Astrocyte (in vitro differentiated cells and primary cell): ENCODE data around the gene KIF3C. TPM values are rescaled to one million over a fixed set of nuclear protein-coding genes. Genes with fewer than 3 reads are reported as not detected.
A peak's percentile ranks its signal among the peaks of the same experiment; 100 is the strongest.

Source experiments
- DNase-seq: peaks from one replicate; pipeline ENCODE4 v3.0.0-alpha.2; 2010; ENCODE audit warnings: low read depth
- FAIRE-seq: peaks from 2 replicates; lab custom pipeline; 2011; peaks lifted over from hg19 to GRCh38; lab: Jason Lieb, UNC
- H2AFZ ChIP-seq: 2 replicates; pipeline ENCODE4 v1.6.0; 2012; ENCODE audit warnings: low read depth, low read length, inconsistent platforms
- H3K27ac ChIP-seq: 2 replicates; pipeline ENCODE4 v1.5.1; 2011; ENCODE audit warnings: low read depth, low read length, inconsistent platforms
- H3K27me3 ChIP-seq: 2 replicates; pipeline ENCODE4 v1.6.0; 2011; ENCODE audit warnings: low read length, inconsistent platforms; ENCODE audit not compliant: insufficient read depth
- H3K36me3 ChIP-seq: 2 replicates; pipeline ENCODE4 v1.5.1; 2011; ENCODE audit warnings: low read length, inconsistent platforms; ENCODE audit not compliant: insufficient read depth
- H3K4me1 ChIP-seq: 2 replicates; pipeline ENCODE4 v1.5.1; 2011; ENCODE audit warnings: low read length, inconsistent platforms; ENCODE audit not compliant: insufficient read depth
- H3K4me2 ChIP-seq: 2 replicates; pipeline ENCODE4 v1.6.0; 2012; ENCODE audit warnings: low read length, inconsistent platforms
- H3K4me3 ChIP-seq: 2 replicates; pipeline ENCODE4 v1.5.1; 2011; ENCODE audit warnings: low read depth, mild to moderate bottlenecking, low read length, inconsistent platforms; ENCODE audit not compliant: insufficient read depth
- H3K79me2 ChIP-seq: 2 replicates; pipeline ENCODE4 v1.6.0; 2012; ENCODE audit warnings: mild to moderate bottlenecking, low read length, inconsistent platforms; ENCODE audit not compliant: insufficient read depth
- H3K9ac ChIP-seq: 2 replicates; pipeline ENCODE4 v1.6.0; 2012; ENCODE audit warnings: mild to moderate bottlenecking, low read length, inconsistent platforms
- H3K9me3 ChIP-seq: 2 replicates; pipeline ENCODE4 v1.5.1; 2012; ENCODE audit warnings: low read depth, mild to moderate bottlenecking, low read length, inconsistent platforms; ENCODE audit not compliant: insufficient read depth
- H4K20me1 ChIP-seq: 2 replicates; pipeline ENCODE4 v1.6.0; 2012; ENCODE audit warnings: low read length, inconsistent platforms; ENCODE audit not compliant: insufficient read depth
- H3K27ac Mint-ChIP-seq: one replicate; pipeline ENCODE4 v1.8.0; 2021; ENCODE audit warnings: mild to moderate bottlenecking, mixed read lengths; ENCODE audit not compliant: unreplicated experiment
- H3K27me3 Mint-ChIP-seq: one replicate; pipeline ENCODE4 v1.8.0; 2021; ENCODE audit warnings: low read depth, mixed read lengths; ENCODE audit not compliant: unreplicated experiment
- H3K36me3 Mint-ChIP-seq: one replicate; pipeline ENCODE4 v1.8.0; 2021; ENCODE audit warnings: low read depth, mixed read lengths; ENCODE audit not compliant: unreplicated experiment
- H3K4me1 Mint-ChIP-seq: one replicate; pipeline ENCODE4 v1.8.0; 2021; ENCODE audit warnings: low read depth, mixed read lengths; ENCODE audit not compliant: unreplicated experiment
- H3K4me3 Mint-ChIP-seq: one replicate; pipeline ENCODE4 v1.8.0; 2021; ENCODE audit warnings: mild to moderate bottlenecking, moderate library complexity, mixed read lengths; ENCODE audit not compliant: unreplicated experiment
- H3K9me3 Mint-ChIP-seq: one replicate; pipeline ENCODE4 v1.8.0; 2021; ENCODE audit warnings: mild to moderate bottlenecking, mixed read lengths; ENCODE audit not compliant: unreplicated experiment
- EZH2 ChIP-seq: IDR thresholded peaks from 2 replicates; pipeline ENCODE4 v1.6.1; 2012; ENCODE audit warnings: mild to moderate bottlenecking, low read length, inconsistent platforms; ENCODE audit not compliant: insufficient read depth
- total RNA-seq: library from RNA; stranded (reverse); gene quantifications from 2 replicates; pipeline ENCODE4 v1.2.1, GENCODE V29; 2021
- TF ChIP-seq, protein P1 (sequence below): IDR thresholded peaks from 2 replicates; pipeline ENCODE4 v1.5.1; 2011; ENCODE audit warnings: low read depth, mild to moderate bottlenecking, inconsistent platforms, low read length, moderate library complexity; ENCODE audit not compliant: insufficient read depth

Gene KIF3C
- total RNA-seq, 1 donor from 2014 or later: 38.7 TPM

DNA sequence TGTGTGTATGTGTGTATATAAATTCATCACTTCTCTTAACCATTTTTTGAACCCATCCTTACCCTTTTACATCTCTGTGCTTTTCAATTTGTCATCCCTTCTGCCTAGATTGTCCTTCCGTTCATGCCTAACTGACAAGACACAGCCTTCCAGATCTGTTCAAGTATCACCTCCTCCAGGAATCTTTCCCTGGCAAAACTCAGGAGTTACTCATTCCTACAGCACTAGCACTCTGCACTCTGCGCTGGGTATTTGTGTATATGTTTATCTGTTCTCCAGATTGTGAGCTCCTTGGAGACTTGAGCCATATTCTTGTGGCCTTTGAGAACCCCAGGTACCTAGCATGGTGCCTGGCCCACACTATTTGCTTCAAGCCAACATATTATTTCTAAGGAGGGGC, 77.2 kb downstream of the KIF3C start:
- Mint-ChIP-seq H3K27me3 (no peaks in the 10 kb centered on the region), H3K27ac (no peak overlapping the region), H3K4me1 (no peaks in the 10 kb centered on the region), H3K9me3 (no peaks in the 10 kb centered on the region), H3K4me3 (no peak overlapping the region), H3K36me3 (no peaks in the 10 kb centered on the region)
- no peak overlapping the region for H2AFZ ChIP-seq
- no peak overlapping the region for H3K4me3 ChIP-seq
- no peaks in the 10 kb centered on the region for H3K36me3 ChIP-seq
- H3K27me3 ChIP-seq: no peaks in the 10 kb centered on the region
- no peak overlapping the region for H3K9ac ChIP-seq
- no peak overlapping the region for H3K4me2 ChIP-seq
- no peaks in the 10 kb centered on the region for H4K20me1 ChIP-seq
- H3K4me1 ChIP-seq: no peaks in the 10 kb centered on the region
- TF ChIP-seq, protein P1, sequence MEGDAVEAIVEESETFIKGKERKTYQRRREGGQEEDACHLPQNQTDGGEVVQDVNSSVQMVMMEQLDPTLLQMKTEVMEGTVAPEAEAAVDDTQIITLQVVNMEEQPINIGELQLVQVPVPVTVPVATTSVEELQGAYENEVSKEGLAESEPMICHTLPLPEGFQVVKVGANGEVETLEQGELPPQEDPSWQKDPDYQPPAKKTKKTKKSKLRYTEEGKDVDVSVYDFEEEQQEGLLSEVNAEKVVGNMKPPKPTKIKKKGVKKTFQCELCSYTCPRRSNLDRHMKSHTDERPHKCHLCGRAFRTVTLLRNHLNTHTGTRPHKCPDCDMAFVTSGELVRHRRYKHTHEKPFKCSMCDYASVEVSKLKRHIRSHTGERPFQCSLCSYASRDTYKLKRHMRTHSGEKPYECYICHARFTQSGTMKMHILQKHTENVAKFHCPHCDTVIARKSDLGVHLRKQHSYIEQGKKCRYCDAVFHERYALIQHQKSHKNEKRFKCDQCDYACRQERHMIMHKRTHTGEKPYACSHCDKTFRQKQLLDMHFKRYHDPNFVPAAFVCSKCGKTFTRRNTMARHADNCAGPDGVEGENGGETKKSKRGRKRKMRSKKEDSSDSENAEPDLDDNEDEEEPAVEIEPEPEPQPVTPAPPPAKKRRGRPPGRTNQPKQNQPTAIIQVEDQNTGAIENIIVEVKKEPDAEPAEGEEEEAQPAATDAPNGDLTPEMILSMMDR: no peak
- TF ChIP-seq EZH2: no peak
- no peaks in the 10 kb centered on the region for H3K79me2 ChIP-seq
- DNase-seq (no peak), FAIRE-seq (no peak)
- H3K9me3 ChIP-seq: no peaks in the 10 kb centered on the region
- no peak overlapping the region for H3K27ac ChIP-seq

GRCh38 chr2:25903216-25903776, 79.0 kb downstream of the KIF3C start:
- TF ChIP-seq EZH2: no peak
- TF ChIP-seq, protein P1: no peak
- Histone ChIP-seq H3K4me2 (no peak overlapping the region), H3K27me3 (no peaks in the 10 kb centered on the region), H3K4me3 (no peak overlapping the region), H2AFZ (no peak overlapping the region), H3K9me3 (no peaks in the 10 kb centered on the region), H3K27ac (no peak overlapping the region), H3K36me3 (no peaks in the 10 kb centered on the region), H3K79me2 (no peaks in the 10 kb centered on the region), H3K4me1 (no peaks in the 10 kb centered on the region), H4K20me1 (no peaks in the 10 kb centered on the region), H3K9ac (no peak overlapping the region)
- no peaks in the 10 kb centered on the region for H3K36me3 Mint-ChIP-seq
- H3K27me3 Mint-ChIP-seq: no peaks in the 10 kb centered on the region
- DNase-seq (no peak), FAIRE-seq (no peak)
- H3K27ac Mint-ChIP-seq: peak overlapping the region; percentile 12
- no peak overlapping the region for H3K4me3 Mint-ChIP-seq
- H3K4me1 Mint-ChIP-seq: peaks cover 4% of the 10 kb centered on the region
- H3K9me3 Mint-ChIP-seq: no peaks in the 10 kb centered on the region

DNA sequence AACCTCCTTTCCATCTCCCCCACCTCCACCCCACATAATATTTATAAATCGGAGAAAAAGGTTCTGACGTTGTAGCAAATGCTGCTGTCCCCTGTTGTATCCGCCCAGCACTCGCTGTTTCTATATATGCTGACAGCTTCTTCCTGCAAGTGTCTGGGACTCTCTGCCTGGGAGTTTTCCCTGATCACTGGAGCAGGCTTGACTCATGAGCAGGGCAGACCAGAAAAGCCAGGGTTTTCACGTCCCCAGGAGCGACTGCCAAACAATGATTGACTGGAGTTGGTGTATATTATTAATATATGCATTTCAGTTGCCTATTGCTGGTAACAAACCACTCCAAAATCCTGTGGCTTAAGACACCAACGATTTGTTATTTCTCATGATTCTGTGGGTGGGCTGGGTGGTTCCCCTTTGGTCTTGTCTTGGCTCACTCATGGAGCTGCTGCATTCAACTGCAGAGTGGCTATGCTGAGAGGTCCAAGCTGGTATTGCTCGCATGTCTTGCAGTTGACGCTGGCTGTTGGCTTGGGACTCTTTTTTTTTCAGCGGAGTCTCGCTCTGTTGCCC, 82.8 kb downstream of the KIF3C start:
- H3K9me3 ChIP-seq: no peaks in the 10 kb centered on the region
- no peak overlapping the region for H3K9ac ChIP-seq
- H3K36me3 ChIP-seq: no peaks in the 10 kb centered on the region
- H3K36me3 Mint-ChIP-seq: no peaks in the 10 kb centered on the region
- no peak for TF ChIP-seq EZH2
- TF ChIP-seq, protein P1: no peak
- no peak overlapping the region for H2AFZ ChIP-seq
- no peak overlapping the region for H3K4me3 Mint-ChIP-seq
- DNase-seq (no peak), FAIRE-seq (no peak)
- no peaks in the 10 kb centered on the region for H4K20me1 ChIP-seq
- H3K79me2 ChIP-seq: no peaks in the 10 kb centered on the region
- no peak overlapping the region for H3K4me3 ChIP-seq
- H3K27ac ChIP-seq: no peak overlapping the region
- no peaks in the 10 kb centered on the region for H3K27me3 Mint-ChIP-seq
- H3K4me1 Mint-ChIP-seq: peaks cover 9% of the 10 kb centered on the region
- H3K4me1 ChIP-seq: no peaks in the 10 kb centered on the region
- no peaks in the 10 kb centered on the region for H3K27me3 ChIP-seq
- H3K4me2 ChIP-seq: no peak overlapping the region
- no peak overlapping the region for H3K27ac Mint-ChIP-seq
- no peaks in the 10 kb centered on the region for H3K9me3 Mint-ChIP-seq
